Measurements from ENCODE around the gene ZNF423. TPM values are rescaled to one million over a fixed set of nuclear protein-coding genes. Genes with fewer than 3 reads are reported as not detected.

Gene ZNF423
- total and polyA plus RNA-seq, 2 experiments from 2014 or later: 12.3 to 22.2 TPM

DNA sequence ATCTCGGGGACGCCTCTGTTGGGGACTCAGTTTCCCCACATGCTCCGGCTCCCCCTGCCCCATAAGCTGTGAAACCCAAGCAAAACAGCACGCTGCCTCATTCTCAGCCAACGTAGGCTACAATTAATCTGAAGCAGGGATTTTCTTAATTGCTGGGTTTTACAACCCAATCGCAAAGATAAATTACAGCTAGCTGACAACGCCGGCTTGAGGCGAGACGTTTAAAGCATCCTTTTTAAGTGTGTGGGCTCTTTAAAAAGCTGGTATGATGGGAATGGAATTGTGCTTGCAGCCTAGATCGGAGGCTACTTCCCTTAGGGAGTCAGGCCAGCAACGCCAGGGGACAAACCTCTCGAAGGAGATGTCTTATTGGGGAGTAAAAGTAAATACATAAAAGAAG, 185.3 kb downstream of the ZNF423 start:
- Histone ChIP-seq H3K36me3 (no peaks in the 10 kb centered on the region), H3K9me3 (ENCODE audit: low read depth) (no peaks in the 10 kb centered on the region), H3K4me3 (no peak overlapping the region), H3K27me3 (no peaks in the 10 kb centered on the region), H3K27ac (no peak overlapping the region), H3K4me1 (ENCODE audit: low read depth) (peaks cover 4% of the 10 kb centered on the region)
- TF ChIP-seq, protein P1, sequence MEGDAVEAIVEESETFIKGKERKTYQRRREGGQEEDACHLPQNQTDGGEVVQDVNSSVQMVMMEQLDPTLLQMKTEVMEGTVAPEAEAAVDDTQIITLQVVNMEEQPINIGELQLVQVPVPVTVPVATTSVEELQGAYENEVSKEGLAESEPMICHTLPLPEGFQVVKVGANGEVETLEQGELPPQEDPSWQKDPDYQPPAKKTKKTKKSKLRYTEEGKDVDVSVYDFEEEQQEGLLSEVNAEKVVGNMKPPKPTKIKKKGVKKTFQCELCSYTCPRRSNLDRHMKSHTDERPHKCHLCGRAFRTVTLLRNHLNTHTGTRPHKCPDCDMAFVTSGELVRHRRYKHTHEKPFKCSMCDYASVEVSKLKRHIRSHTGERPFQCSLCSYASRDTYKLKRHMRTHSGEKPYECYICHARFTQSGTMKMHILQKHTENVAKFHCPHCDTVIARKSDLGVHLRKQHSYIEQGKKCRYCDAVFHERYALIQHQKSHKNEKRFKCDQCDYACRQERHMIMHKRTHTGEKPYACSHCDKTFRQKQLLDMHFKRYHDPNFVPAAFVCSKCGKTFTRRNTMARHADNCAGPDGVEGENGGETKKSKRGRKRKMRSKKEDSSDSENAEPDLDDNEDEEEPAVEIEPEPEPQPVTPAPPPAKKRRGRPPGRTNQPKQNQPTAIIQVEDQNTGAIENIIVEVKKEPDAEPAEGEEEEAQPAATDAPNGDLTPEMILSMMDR (IDR thresholded peaks at IDR 0.05; ENCODE audit: low read depth, low read length): no peak
- DNase-seq (ENCODE audit: low read depth in 1 of 2, low spot score in 1 of 2): no peak

DNA sequence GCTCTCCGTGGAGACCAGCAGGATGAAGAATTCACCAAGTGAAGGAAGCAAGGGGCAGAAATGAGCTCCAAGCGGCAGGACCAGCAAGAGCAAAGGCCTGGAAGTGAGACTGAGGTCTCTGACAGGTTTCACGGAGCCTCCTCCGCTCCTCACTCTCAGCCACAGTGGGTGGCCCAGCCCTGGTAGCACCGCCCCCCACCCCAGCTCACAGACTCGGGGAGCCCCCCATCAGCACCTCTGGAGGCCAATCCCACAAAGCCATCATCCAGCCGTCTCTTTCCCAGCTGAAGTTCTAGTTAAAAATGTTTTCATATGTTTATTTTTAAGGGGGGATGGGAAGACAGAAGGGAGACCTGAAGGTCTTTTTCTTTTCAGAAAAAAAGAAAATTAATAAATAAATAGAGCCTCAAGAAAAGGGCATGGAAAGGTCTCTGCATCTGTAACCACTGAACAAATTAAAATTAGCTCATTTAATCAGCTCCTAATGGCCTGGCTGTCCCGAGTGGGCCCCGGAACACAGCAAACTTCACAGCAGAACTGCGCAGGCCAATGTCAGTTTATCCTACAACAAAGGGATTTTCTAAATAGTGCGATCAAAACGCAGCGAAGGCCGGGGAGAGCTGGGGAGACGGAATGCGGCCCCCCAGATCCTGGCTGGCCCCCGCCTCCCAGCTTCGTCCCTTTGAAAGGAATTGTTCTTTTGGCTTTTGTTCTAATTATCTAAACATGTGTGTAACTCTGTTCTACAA, 190.3 kb downstream of the ZNF423 start:
- TF ChIP-seq, protein P1 (IDR thresholded peaks at IDR 0.05; ENCODE audit: low read depth, low read length): no peak
- H3K4me1 ChIP-seq (ENCODE audit: low read depth): peaks cover 26% of the 10 kb centered on the region
- H3K36me3 ChIP-seq: no peaks in the 10 kb centered on the region
- DNase-seq (ENCODE audit: low read depth in 1 of 2, low spot score in 1 of 2): peak in 1 of 2 donors; percentile 32
- H3K27me3 ChIP-seq: no peaks in the 10 kb centered on the region
- no peak overlapping the region for H3K4me3 ChIP-seq
- no peaks in the 10 kb centered on the region for H3K9me3 ChIP-seq (ENCODE audit: low read depth)
- peak overlapping the region; percentile 28 for H3K27ac ChIP-seq

DNA sequence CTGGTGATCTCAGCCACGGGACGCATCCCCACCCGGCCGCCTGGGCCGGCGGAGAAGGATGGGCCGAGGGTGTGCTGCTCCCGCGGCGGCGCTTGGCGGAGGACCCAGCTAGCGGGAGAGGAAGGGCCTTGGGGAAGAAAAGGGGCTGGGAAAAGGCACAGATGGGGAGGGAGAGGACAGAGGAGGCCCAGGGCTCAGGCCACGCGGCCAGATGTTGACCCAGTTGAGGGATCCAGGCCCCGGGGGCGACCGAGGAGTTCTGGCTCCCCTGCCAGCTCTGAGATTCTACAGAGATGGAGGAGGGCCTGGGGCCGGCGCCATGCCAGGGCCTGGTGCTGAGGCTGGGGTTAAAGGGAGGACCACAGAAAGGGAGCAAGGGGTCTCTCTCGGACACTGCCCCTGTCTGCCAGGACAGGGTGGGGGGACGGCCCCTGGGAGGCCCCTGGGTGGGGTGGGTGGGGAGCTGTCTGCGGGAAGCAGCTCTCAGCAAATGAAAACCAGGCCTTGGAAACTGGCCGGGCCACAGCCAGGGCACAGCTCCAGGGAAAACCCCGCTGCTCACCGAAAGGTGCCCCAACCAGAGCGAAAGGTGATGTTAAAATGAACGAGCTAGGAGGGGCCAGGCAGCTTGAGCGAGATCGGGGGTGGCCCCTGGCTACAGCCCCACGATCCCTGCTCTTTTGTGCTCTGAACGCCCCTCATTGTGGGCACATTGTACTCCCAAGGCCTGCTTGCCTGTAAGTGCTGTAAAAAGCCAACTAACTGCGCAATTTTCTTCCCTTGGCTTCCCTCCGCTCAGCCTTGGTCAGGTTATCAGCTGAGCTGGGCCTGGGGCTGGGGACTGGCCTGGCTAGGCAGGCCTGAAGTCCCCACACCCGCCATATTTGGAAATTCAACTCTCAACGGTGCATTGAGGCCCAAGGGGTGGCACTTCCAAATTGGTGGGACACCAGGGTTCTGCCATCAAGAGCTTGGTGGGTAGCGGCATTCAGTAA, 191.4 kb downstream of the ZNF423 start:
- H3K27ac ChIP-seq: no peak overlapping the region
- TF ChIP-seq, protein P1 (IDR thresholded peaks at IDR 0.05; ENCODE audit: low read depth, low read length): no peak
- H3K4me3 ChIP-seq: no peak overlapping the region
- no peaks in the 10 kb centered on the region for H3K27me3 ChIP-seq
- peaks cover 26% of the 10 kb centered on the region for H3K4me1 ChIP-seq (ENCODE audit: low read depth)
- peak in 1 of 2 donors; percentile 35 for DNase-seq (ENCODE audit: low read depth in 1 of 2, low spot score in 1 of 2)
- H3K36me3 ChIP-seq: no peaks in the 10 kb centered on the region
- no peaks in the 10 kb centered on the region for H3K9me3 ChIP-seq (ENCODE audit: low read depth)

DNA sequence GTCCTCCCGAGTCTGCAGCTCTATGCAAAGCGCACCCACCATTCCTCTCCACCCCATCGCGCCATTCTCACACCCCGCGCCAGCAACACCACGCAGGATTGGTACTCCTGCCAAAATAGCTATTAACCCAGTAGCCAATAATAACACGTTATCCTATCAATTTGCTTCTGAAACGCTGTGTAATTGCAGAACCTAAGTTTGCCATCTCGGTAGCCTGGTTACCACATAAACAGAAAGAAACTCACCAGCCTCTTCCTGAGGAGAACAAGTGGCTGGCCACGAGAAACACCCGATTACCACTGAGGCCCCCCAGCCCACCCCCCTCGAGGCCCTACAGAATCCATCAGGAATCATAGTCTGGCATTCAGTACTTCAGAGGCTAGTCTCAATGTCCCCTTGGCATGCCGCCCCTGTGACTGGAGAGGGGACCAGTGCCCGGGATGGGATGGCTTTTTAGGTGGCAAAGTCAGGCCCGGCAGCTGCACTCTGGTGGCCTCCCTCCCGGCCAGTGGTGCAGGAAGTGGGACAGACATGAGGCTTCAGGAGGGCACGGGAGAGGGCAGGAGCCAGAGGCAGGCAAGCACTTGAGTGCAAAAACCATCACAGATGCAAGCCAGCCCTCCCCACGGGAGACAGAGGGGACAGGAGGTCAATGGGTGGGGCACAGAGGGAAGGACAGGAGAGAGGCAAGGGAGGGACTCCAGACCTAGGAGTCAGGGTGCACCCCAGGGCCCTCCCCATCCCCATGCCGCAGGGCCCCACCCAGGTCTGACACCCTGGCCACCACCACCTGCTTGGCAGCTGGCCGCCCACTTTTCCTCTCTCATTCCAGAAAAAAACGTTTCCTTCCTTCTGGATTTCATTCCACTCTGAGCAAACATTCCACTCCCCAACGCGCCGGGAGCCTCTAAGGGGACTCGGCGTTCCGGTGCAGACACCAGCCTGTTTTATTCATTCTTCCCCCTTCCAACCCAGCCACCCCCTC, 192.5 kb downstream of the ZNF423 start:
- Histone ChIP-seq H3K4me3 (no peak overlapping the region), H3K27ac (no peak overlapping the region), H3K27me3 (no peaks in the 10 kb centered on the region), H3K4me1 (ENCODE audit: low read depth) (peaks cover 26% of the 10 kb centered on the region), H3K9me3 (ENCODE audit: low read depth) (no peaks in the 10 kb centered on the region), H3K36me3 (no peaks in the 10 kb centered on the region)
- TF ChIP-seq, protein P1 (IDR thresholded peaks at IDR 0.05; ENCODE audit: low read depth, low read length): no peak
- peak in 1 of 2 donors; percentile 26 for DNase-seq (ENCODE audit: low read depth in 1 of 2, low spot score in 1 of 2)

DNA sequence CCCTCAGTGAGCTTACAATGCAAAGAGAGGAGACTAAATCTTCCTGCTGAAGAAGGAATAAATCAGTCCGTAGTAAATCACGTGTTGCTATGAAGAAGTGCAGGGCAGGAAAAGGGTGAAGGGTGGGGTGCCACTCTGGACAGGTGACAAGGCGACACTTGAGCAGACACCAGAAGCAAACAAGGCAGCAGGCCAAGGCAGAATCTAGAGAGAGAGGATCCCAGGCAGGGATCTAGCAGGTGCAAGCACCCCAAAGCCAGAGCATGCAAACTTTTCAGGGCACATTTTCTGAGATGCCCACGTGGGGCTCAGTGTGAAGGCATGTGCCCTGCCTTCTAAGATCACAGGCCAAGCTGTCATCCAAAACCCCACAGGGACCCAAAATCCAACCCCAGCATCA, 193.3 kb downstream of the ZNF423 start:
- Histone ChIP-seq H3K27ac (no peak overlapping the region), H3K4me3 (no peak overlapping the region), H3K36me3 (no peaks in the 10 kb centered on the region), H3K27me3 (no peaks in the 10 kb centered on the region), H3K4me1 (ENCODE audit: low read depth) (peaks cover 26% of the 10 kb centered on the region), H3K9me3 (ENCODE audit: low read depth) (no peaks in the 10 kb centered on the region)
- TF ChIP-seq, protein P1 (IDR thresholded peaks at IDR 0.05; ENCODE audit: low read depth, low read length): no peak
- DNase-seq (ENCODE audit: low read depth in 1 of 2, low spot score in 1 of 2): no peak
